GM12878 (cell line): ENCODE results near the gene USP14. TPM values are rescaled to one million over a fixed set of nuclear protein-coding genes. Genes with fewer than 3 reads are reported as not detected.

Source experiments
- ATAC-seq: fragments of 200-7000 bp; cut with Tn5 transposase; 3 replicates; pipeline ENCODE4 v1.9.1; 2020; ENCODE audit warnings: mild to moderate bottlenecking, moderate library complexity
- BruUV-seq: library from RNA; stranded (reverse); fragments of 400-500 nt; replicated peaks from 2 replicates; lab custom pipeline; 2021; lab: Mats Ljungman, UMichigan
- CTCF ChIA-PET: fragments of 300-600 bp; sonication (Branson Sonifier 250); formaldehyde crosslinking; extraction: SDS; loops from one replicate; lab custom pipeline; 2021; ENCODE audit warnings: inconsistent platforms; lab: Yijun Ruan, JAX
- POLR2A ChIA-PET: fragments of 350-600 bp; formaldehyde crosslinking; extraction: SDS; loops from one replicate; lab custom pipeline; 2021; ENCODE audit warnings: inconsistent platforms; lab: Charles Lee
- RAD21 ChIA-PET: fragments of 300-600 bp; sonication (Branson Sonifier 250); formaldehyde crosslinking; loops from one replicate; lab custom pipeline; 2023; ENCODE audit warnings: antibody characterized with exemption; ENCODE audit not compliant: unreplicated experiment; lab: Charles Lee
- SMC1A ChIA-PET: fragments of 300-600 bp; sonication (Branson Sonifier 250); formaldehyde crosslinking; loops from one replicate; lab custom pipeline; 2023; ENCODE audit not compliant: unreplicated experiment, uncharacterized antibody; lab: Charles Lee
- DNase-seq: peaks from one replicate; pipeline ENCODE4 v3.0.0-alpha.2; 2011; ENCODE audit warnings: low read depth, low spot score
- FAIRE-seq: peaks from 3 replicates; lab custom pipeline; 2011; peaks lifted over from hg19 to GRCh38; lab: Jason Lieb, UNC
- H2AFZ ChIP-seq: 2 replicates; pipeline ENCODE4 v1.6.0; 2011; ENCODE audit warnings: low read depth, low read length, control low read depth; ENCODE audit not compliant: control insufficient read depth
- H3K27ac ChIP-seq: 2 replicates; pipeline ENCODE4 v1.5.1; 2011; ENCODE audit warnings: control low read depth; ENCODE audit not compliant: control insufficient read depth, insufficient read depth
- H3K27me3 ChIP-seq, 2 experiments: replicated peaks in 1 of 2; 2 replicates each; pipeline versions ENCODE4 v1.6.0 to v1.6.1; 2011; ENCODE audit warnings: low read length in 1 of 2; ENCODE audit not compliant: control insufficient read depth in 2 of 2, insufficient read depth in 2 of 2
- H3K36me3 ChIP-seq, 2 experiments: 2 replicates each; pipeline ENCODE4 v1.5.1; 2011; ENCODE audit warnings: low read length in 1 of 2; ENCODE audit not compliant: control insufficient read depth in 2 of 2, insufficient read depth in 2 of 2
- H3K4me1 ChIP-seq: 2 replicates; pipeline ENCODE4 v1.6.1; 2011; ENCODE audit warnings: mild to moderate bottlenecking, low read length, moderate library complexity, mixed read lengths; ENCODE audit not compliant: control insufficient read depth, insufficient read depth
- H3K4me2 ChIP-seq: 2 replicates; pipeline ENCODE4 v1.6.0; 2011; ENCODE audit warnings: control low read depth; ENCODE audit not compliant: control insufficient read depth, insufficient read depth
- H3K4me3 ChIP-seq: fragments of 200-600 bp; sonication (generic); 2 replicates; pipeline ENCODE4 v1.5.1; 2016
- H3K79me2 ChIP-seq: 2 replicates; pipeline ENCODE4 v1.6.0; 2011; ENCODE audit warnings: low read length; ENCODE audit not compliant: control insufficient read depth, insufficient read depth
- H3K9ac ChIP-seq: 2 replicates; pipeline ENCODE4 v1.8.0; 2011; ENCODE audit warnings: low read length, control low read depth, mixed read lengths; ENCODE audit not compliant: control insufficient read depth, insufficient read depth
- H3K9me3 ChIP-seq: replicated peaks from 3 replicates; pipeline ENCODE4 v1.5.1; 2011; ENCODE audit warnings: mild to moderate bottlenecking, low read length; ENCODE audit not compliant: control insufficient read depth, insufficient read depth
- H4K20me1 ChIP-seq: 2 replicates; pipeline ENCODE4 v1.6.0; 2011; ENCODE audit not compliant: control insufficient read depth, insufficient read depth
- ELK1 ChIP-seq: IDR thresholded peaks from 2 replicates; pipeline ENCODE4 v1.6.1; 2012; ENCODE audit warnings: low read depth, low read length, improper control_type of control experiment
- GATAD2B ChIP-seq: fragments of 450-650 bp; conservative IDR thresholded peaks from 2 replicates; pipeline ENCODE4 v1.6.1; 2017; ENCODE audit warnings: low read depth, mild to moderate bottlenecking, moderate library complexity
- IRF4 ChIP-seq: IDR thresholded peaks from 2 replicates; pipeline ENCODE4 v1.6.1; 2011; ENCODE audit warnings: low read depth, low read length
- SPI1 ChIP-seq: IDR thresholded peaks from 2 replicates; pipeline ENCODE4 v1.6.1; 2011; ENCODE audit warnings: low read depth, mild to moderate bottlenecking, low read length, moderate library complexity, borderline replicate concordance; ENCODE audit not compliant: insufficient read depth
- WGBS: methylation state at CpG from one replicate; pipeline ENCODE4 v1.1.6; 2016; ENCODE audit warnings: low lambda C conversion rate; ENCODE audit not compliant: insufficient replicate concordance, insufficient coverage; ENCODE audit errors: missing lambda C conversion rate; 5-methylcytosine and 5-hydroxymethylcytosine counted together
- in situ Hi-C: fragments of 300-500 bp; cut with MboI; formaldehyde crosslinking; loops from 9 replicates; pipeline ENCODE4 v1.14.3; 2018; ENCODE audit warnings: mixed read lengths
- intact Hi-C: fragments of 100-400 bp; cut with micrococcal nuclease; formaldehyde crosslinking; loops from one replicate; pipeline ENCODE4 v1.14.2; 2022; ENCODE audit not compliant: unreplicated experiment
- polyA plus RNA-seq, 11 experiments: library from polyadenylated mRNA; depleted of rRNA in 4 of 11; unstranded in 6 of 11; stranded (reverse) in 5 of 11; fragments of >200 nt; fragmentation: Nextera tagmentation in 4 of 11; fragmentation: Illumina TruSeq in 1 of 11; extraction: Ambion mirVana in 4 of 11; extraction: Trizol in 1 of 11; gene quantifications; 1 replicate in 1 of 11; 2 replicates in 10 of 11; pipeline versions ENCODE4 v1.2.1 to v1.2.3, GENCODE V29; 2011 to 2016; ENCODE audit warnings: inconsistent platforms in 2 of 11, missing spikeins in 2 of 11, low read depth in 1 of 11
- total RNA-seq, 4 experiments: library from RNA; depleted of rRNA in 3 of 4; stranded (reverse); fragments of >200 nt in 3 of 4; fragmentation: Illumina TruSeq in 1 of 4; extraction: Trizol in 1 of 4; gene quantifications; 2 replicates each; pipeline versions ENCODE4 v1.2.1 to v1.2.3, GENCODE V29; 2013 to 2021
- TF ChIP-seq, protein P1 (sequence below): IDR thresholded peaks from 2 replicates; pipeline ENCODE4 v1.6.1; 2012; ENCODE audit warnings: low read depth, low read length, improper control_type of control experiment

The USP14 gene
- total and polyA plus RNA-seq, 10 of the 15 experiments (the other 5 are each of a cell fraction or from before 2014, with no cell fraction given), result 14.3 to 127 (median 29.6) TPM

DNA sequence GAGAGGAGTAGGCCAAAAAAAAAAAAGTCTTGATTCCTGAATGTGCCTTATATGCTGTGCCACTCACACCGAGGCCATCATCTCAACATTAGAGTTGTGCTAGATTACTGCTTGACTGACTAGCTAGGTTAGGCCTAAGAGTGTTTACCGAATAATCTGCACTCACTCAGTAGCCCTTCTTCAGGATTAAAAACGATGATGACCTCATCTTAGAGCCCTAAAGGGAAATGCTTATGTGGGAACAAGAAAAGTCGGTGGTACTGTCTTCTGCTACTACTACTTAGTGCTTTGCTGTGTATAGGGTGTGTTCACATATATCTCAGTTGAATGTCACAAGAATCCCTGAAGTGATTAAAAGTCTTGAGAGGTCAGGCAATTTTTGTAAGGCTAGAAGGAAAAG lies 55.1 kb downstream of the USP14 start:
- DNase-seq (no peak), FAIRE-seq (peak; percentile 23), ATAC-seq (no peak)
- ChIA-PET RAD21 (no interaction called here), CTCF (interaction anchor here (0.6 to 1.2 kb wide), 5 partner anchors 16 to 36 kb away, joined by 3 read pairs; no protein-coding TSS in a partner anchor), SMC1A (interaction anchor here (0.8 to 1.1 kb wide), 2 partner anchors 14 to 18 kb away, joined by 3 read pairs; no protein-coding TSS in a partner anchor), POLR2A (no interaction called here)
- H3K36me3 ChIP-seq, result peaks cover 8 to 31% of the 10 kb centered on the region in 2 experiments
- no peaks in the 10 kb centered on the region for H3K27me3 ChIP-seq
- H3K4me3 ChIP-seq, result no peak overlapping the region
- in situ Hi-C loops, result no loop called here
- no peaks in the 10 kb centered on the region for H3K4me1 ChIP-seq
- H4K20me1 ChIP-seq, result no peaks in the 10 kb centered on the region
- intact Hi-C loops, result no loop called here
- H3K4me2 ChIP-seq, result no peak overlapping the region
- TF ChIP-seq IRF4 (no peak), ELK1 (no peak), GATAD2B (no peak), SPI1 (no peak)
- TF ChIP-seq, protein P1, sequence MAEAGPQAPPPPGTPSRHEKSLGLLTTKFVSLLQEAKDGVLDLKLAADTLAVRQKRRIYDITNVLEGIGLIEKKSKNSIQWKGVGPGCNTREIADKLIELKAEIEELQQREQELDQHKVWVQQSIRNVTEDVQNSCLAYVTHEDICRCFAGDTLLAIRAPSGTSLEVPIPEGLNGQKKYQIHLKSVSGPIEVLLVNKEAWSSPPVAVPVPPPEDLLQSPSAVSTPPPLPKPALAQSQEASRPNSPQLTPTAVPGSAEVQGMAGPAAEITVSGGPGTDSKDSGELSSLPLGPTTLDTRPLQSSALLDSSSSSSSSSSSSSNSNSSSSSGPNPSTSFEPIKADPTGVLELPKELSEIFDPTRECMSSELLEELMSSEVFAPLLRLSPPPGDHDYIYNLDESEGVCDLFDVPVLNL, result no peak
- BruUV-seq, result no TSS peak
- no peaks in the 10 kb centered on the region for H3K79me2 ChIP-seq
- WGBS, result 99% methylated on average over 4 of the region's 4 CpGs
- H3K9ac ChIP-seq, result no peak overlapping the region
- H2AFZ ChIP-seq, result no peak overlapping the region
- H3K9me3 ChIP-seq, result peaks cover 4% of the 10 kb centered on the region; the same call in 2 of the 3 replicates
- H3K27ac ChIP-seq, result no peak overlapping the region
